Measurements from ENCODE around the gene NTM.

- TF ChIP-seq ERG (CRISPR knock-in tag; IDR thresholded peaks at IDR 0.05) (no peak), CTCF (IDR thresholded peaks at IDR 0.05) (no peak), KAT7 (CRISPR knock-in tag; IDR thresholded peaks at IDR 0.05; ENCODE audit: borderline replicate concordance) (no peak), TCF7 (CRISPR knock-in tag; IDR thresholded peaks at IDR 0.05; ENCODE audit: low read depth) (no peak), MAX (CRISPR knock-in tag; IDR thresholded peaks at IDR 0.05) (no peak), ZNF138 (CRISPR knock-in tag; conservative IDR thresholded peaks at IDR 0.05) (no peak), TEAD4 (CRISPR knock-in tag; IDR thresholded peaks at IDR 0.05) (no peak)
Observed at GRCh38 chr11:131468565-131468964, 98.2 kb downstream of the NTM start.
